HG02852 (cell line): Measurements from ENCODE around the gene CFAP251.

ENCODE experiments used
- ATAC-seq: cut with Tn5 transposase; IDR thresholded peaks from one replicate; pipeline ENCODE4 v1.9.1; 2021; ENCODE audit warnings: mild to moderate bottlenecking, moderate library complexity; ENCODE audit not compliant: unreplicated experiment

Gene CFAP251

GRCh38 chr12:122049827-122050226 lies 131.4 kb downstream of the CFAP251 start:
- no peak for ATAC-seq

DNA sequence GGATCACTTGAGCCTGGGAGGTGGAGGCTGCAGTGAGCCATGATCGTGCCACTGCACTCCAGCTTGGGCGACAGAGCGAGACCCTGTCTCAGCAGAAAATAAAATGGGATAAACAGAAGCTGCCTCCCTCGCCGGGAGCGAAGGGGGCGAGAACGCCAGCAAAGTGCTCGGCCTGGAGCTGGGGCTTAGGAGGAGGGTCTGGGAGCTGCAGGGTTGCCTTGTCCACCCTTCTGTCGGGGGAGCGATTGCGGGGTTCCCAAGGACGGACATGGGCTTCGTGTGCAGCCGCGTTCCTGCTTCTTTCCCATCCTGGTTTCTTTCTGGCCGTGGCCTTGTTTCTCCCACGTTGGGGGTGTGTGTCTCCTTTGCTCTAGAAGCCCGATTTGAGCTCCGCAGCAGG lies 132.3 kb downstream of the CFAP251 start:
- ATAC-seq = no peak

- ATAC-seq = no peak
Observed at GRCh38 chr12:122051231-122051876, 133.0 kb downstream of the CFAP251 start.

DNA sequence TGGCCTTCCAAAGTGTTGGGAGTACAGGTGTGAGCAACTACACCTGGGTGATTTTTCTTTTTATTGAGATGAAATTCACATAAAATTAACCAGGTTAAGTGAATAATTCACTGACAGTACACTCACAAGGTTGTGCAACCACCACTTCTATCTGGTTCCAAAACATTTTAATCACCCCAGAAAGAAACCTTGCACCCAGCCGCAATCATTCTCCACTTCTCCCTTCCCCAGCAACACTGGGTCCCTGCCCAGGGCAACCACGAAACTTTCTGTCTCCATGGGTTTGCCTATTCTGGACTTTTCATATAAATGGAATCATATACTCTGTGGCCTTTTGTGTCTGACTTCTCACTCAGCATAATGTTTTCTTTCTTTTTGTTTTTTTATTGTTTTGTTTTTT lies 133.9 kb downstream of the CFAP251 start:
- ATAC-seq = no peak
